Fibroblast of upper back skin (primary cell): ENCODE data around the gene SREBF2.
"Not testable (repeated sequence)": the region's sequence is repeated elsewhere in the genome, so short reads cannot be mapped to it uniquely, and the experiment has no call there.

Experiments
- DNase-seq: peaks from one replicate; pipeline ENCODE4 v3.0.0-alpha.2; 2013

SREBF2 gene

GRCh38 chr22:41821471-41822316 is 11.2 kb upstream of the SREBF2 start:
- no peak for DNase-seq

- DNase-seq = peak; percentile 76
These were observed 10.4 kb upstream of the SREBF2 start for GRCh38 chr22:41822317-41823057.

GRCh38 chr22:41823797-41824196 is 9.1 kb upstream of the SREBF2 start:
- no peak for DNase-seq

DNA sequence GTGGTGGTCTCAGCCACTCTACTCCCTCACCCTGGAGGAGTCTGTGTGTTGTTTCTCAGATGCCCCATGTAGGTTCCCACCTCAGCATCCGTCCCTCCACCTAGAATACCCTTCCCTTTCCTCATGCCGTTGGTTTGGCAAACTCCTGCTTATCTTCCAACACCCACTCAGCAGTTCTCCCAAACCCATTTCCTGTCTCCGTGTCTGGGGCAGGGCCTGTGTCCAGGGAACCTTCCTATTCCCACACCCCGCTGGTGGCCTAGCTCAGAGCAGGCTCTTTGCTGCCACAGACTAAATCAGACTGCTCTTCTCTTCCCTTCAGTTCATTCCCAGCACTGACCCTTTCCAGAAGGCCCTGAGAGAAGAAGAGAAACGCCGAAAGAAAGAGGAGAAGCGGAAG is 7.5 kb upstream of the SREBF2 start:
- DNase-seq = no peak

DNA sequence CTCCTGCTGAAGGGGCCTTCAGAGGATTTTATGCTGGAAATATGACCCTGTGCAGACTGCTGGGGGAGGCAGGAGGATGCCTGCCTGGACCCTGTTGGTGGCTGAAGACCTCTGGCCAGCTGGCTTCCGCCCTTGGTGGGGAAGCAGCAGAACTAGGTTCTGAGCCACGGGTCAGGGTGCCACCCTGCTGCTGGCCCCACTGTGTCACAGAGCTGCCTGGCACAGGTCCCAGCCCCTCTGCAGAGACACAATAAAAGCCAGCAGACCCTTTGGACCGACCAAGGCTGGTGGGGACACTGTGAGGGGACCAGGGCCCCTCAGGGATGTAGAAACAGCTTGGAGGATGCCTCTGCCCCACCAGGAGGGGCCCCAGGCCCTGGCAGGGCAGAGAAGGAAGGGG is 6.9 kb upstream of the SREBF2 start:
- DNase-seq = no peak

GRCh38 chr22:41826430-41827383 is 6.2 kb upstream of the SREBF2 start:
- DNase-seq = peak; percentile 9

- DNase-seq = no peak
These were observed 5.2 kb upstream of the SREBF2 start for GRCh38 chr22:41827671-41828070.

DNA sequence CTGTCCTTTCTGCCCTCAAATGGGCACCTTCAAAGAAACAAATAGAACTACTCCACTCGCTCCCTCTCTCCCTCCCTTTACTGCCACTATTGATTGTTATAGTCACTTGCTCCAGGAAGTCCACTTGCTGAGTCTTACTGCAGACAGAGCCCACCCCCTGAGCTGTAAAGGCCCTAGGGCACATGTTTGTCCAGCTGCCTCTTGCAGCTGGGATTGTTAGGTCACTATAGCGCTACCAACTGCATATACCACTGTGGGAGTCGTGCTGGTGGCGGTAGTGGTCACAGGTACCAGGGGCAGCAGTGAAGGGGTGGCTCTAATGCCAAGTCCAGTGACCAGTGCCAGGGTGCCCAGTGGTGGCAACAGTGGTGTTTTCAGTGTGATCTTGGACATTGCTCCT is 4.4 kb upstream of the SREBF2 start:
- no peak for DNase-seq

DNA sequence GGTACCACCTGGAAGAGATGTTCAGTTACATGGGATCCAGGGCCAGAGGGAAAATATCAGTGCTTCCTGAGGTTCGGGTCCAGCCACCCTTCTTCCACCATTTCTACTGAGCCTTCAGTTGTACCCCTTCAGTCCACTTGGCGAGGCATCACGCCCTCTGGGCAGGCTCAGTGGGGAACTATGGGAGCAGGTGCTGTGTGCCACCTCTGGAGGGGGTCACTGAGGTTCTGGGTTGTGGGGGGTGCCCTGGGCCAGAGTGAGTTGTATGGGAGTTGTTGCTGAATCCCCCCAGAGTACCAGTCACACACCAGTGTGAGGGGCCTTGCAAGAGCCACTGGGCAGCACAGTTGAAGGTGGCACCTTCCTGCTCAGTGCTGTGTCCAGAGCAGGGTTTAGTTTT is 2.7 kb upstream of the SREBF2 start:
- no peak for DNase-seq

GRCh38 chr22:41831383-41831782 is 1.5 kb upstream of the SREBF2 start:
- no peak for DNase-seq

DNA sequence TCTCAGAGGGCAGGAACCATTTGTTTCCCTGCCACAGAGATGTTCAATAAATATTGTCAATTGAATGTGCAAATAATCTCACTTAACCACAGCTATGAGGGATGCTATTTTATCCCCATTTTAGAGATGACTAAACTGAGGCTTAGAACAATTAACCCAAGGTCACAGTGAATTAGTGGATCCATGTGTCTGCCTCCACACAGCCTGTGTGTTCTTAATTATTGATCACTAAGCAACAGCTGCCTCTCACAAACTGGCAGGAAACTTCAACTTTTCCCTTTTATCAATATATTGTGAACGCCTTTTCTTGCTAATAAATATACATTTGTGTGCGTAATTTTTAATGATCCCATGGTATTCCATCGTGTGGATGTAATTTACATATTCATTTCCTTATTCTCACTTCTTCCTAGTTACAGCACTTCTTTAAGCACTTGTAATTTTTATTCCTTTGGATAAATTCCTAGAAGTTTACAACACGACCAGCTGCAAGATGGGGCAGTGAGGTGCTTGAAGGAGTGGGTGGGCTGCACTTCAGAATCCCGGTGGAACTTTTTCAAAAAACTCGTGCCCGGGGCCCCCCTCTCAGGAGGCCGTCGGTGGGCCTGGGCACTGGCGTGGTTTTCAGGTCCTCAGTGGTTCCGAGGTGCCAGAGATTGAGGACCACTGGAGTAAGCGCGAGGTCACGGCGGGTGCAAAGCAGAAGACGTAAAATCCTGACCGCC is 915 bp upstream of the SREBF2 start:
- peak; percentile 17 for DNase-seq

GRCh38 chr22:41833369-41834004 is 582 bp downstream of the SREBF2 start:
- no peak for DNase-seq

DNA sequence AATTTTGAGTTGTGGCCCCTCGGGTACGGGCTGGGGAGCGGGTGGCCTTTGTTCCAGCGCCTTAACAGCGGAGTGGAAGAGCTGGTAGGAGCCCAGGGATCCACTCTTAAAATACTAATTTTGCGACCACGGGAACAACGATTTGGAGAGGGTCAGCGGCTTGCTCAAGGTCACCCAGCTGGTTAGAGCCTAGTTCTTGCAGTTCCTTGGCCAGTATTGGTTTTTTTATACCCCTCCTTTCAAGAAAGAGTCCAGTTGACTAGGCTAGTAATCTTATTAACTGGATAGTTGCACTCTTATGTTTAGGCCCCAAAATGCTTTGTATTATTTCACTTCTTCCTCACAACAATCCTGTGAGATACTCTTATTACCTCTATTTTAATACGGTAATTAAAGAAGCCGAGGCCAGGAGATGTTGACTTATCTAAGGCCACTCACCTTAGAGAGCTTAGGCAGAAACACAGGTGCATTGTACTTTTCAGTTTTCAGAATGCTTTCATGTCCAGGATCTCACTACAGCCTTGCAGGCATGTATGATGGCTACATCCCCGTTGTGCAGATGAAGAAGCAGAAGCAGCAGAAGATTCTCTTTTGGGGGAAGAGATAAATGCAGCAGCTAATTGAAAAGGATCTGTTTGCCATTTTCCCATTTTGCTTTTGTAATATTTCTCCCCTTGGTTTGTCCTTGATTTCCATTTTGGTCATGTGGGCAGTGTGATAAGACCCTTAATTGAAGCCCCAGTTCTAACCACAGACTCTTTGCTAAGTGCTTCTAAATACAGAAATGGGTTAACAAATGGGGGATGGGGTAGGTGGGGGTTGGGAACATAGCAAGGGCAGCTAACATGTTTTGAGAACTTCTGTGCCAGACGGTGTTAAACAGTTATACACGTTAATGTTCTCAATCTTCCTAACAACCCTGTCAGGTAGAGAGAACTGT is 1.4 kb downstream of the SREBF2 start:
- no peak for DNase-seq

- not testable (repeated sequence) for DNase-seq
These were observed 2.6 kb downstream of the SREBF2 start for GRCh38 chr22:41835462-41835861.

- no peak for DNase-seq
These were observed 3.6 kb downstream of the SREBF2 start for GRCh38 chr22:41836551-41836950.

DNA sequence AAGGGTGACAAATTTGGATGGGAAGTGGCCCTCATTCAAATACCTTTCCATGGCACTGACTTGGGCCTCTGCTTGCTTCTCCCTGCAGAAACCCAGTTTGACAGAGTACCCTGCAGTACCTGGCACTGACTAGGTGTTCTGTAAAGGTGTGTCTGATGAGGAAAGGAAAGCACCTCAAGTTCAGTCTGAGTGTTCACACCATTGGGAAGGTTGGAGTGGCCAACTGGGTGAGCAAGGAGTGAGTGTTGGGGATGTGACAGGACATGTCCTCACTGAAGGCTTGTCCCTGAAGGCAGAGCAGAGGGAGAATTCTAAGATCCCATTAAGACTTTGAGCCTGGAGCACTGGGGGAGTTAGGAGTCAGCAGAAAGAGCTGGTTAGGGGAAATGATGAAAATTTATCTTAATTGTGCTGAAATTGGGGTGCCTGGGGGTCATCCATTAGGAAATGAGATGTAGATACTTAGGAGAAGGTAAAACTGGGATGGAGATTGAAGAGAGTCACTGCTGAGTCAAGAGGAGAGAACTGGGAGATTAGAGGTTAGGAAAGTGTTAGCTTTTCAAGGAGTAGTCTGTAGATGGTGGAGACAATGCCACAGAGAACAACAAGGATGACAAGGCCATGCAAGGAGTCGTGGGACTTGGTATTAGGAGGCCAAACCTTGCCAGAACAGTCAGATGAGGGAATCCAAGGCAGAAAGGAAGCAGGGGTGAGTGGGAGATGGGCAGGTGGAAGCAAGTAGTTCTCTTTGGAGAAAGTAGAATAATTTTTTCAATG is 6.1 kb downstream of the SREBF2 start:
- no peak for DNase-seq

DNA sequence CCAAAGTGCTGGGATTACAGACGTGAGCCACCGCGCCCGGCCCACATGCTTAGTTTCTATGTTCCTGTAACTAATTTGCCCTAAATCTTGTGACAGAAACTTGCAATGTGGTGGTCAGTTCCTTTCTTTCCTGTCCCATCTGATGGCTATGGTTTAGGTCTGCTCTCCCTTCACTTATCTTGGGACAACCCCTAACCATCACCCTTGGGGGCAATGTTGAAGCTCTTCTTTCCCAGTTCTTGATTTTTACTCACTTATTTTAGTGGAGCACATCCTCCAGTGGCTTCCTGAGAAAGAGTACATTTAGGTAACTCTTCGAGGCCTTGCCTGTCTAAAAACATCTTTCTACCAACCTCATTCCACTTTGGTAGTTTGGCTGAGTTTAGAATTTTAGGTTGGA is 7.3 kb downstream of the SREBF2 start:
- DNase-seq = no peak

DNA sequence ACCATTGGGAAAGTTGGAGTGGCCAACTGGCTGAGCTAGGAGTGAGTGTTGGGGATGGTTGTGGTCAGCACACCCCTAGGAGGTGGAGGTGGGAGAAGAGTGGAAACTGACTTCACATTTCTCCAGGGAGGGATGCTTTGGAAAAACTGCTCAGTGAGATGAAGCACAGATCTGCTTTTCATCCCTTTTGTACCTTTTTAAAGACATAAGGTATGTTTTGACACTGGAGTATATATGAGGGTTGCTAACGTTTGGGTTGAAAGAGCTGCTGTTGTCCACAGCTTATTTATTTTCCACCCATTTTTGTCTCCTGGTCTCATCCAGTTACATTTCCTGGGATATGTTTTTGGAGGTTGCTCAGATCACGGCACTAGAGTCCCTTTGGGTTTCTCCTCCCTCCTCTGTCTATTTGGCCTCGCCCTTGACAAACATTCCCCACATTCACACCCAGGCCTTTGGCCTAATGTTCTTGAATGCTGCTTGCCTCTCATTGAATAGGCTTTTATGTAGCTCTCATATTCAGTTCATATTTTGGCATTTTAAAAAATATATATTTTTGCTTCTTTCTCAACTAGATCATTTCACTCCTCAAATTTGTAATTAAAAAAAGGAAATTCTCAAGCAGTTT is 8.3 kb downstream of the SREBF2 start:
- no peak for DNase-seq
